ENCODE results near the gene TPD52L1.
A peak's percentile ranks its signal among the peaks of the same experiment; 100 is the strongest.
"Not testable (repeated sequence)": the region's sequence is repeated elsewhere in the genome, so short reads cannot be mapped to it uniquely, and the experiment has no call there.

TPD52L1 gene
- total RNA-seq: 0 to 0.76 (median 0.13) reads per million in 4 donors

- peak; percentile 19 to 61 (median 36) for DNase-seq
Observed at GRCh38 chr6:125153391-125154117, at the start of gene TPD52L1. Gene TPD52L1, plus strand, starts transcription at chr6:125153773. Its CDS starts 179 bp downstream, at chr6:125153952.

GRCh38 chr6:125104425-125104824 is 49.1 kb upstream of the TPD52L1 start:
- no peak for DNase-seq

- no peak for DNase-seq
Observed at GRCh38 chr6:125107048-125107447, 46.5 kb upstream of the TPD52L1 start.

GRCh38 chr6:125107896-125108295 is 45.7 kb upstream of the TPD52L1 start:
- DNase-seq: no peak

- no peak for DNase-seq
Observed at GRCh38 chr6:125110056-125110455, 43.5 kb upstream of the TPD52L1 start.

- DNase-seq: no peak
Observed at GRCh38 chr6:125111219-125111983, 42.2 kb upstream of the TPD52L1 start.

GRCh38 chr6:125112934-125113333 is 40.6 kb upstream of the TPD52L1 start:
- no peak for DNase-seq

GRCh38 chr6:125114248-125114858 is 39.2 kb upstream of the TPD52L1 start:
- DNase-seq: peak in 3 of 5 donors; percentile 5 to 18 (median 18)

GRCh38 chr6:125116170-125116569 is 37.4 kb upstream of the TPD52L1 start:
- DNase-seq: no peak

- DNase-seq: no peak
Observed at GRCh38 chr6:125116710-125117109, 36.9 kb upstream of the TPD52L1 start.

- DNase-seq: no peak
Observed at GRCh38 chr6:125117818-125118217, 35.8 kb upstream of the TPD52L1 start.

- DNase-seq: no peak
Observed at GRCh38 chr6:125120054-125120590, 33.5 kb upstream of the TPD52L1 start.

GRCh38 chr6:125121894-125122293 is 31.7 kb upstream of the TPD52L1 start:
- no peak for DNase-seq

GRCh38 chr6:125123051-125123450 is 30.5 kb upstream of the TPD52L1 start:
- DNase-seq: no peak

GRCh38 chr6:125123468-125124048 is 30.0 kb upstream of the TPD52L1 start:
- DNase-seq: no peak

GRCh38 chr6:125124049-125124669 is 29.4 kb upstream of the TPD52L1 start:
- no peak for DNase-seq

GRCh38 chr6:125125856-125126255 is 27.7 kb upstream of the TPD52L1 start:
- not testable (repeated sequence) for DNase-seq

- DNase-seq: no peak
Observed at GRCh38 chr6:125129354-125129753, 24.2 kb upstream of the TPD52L1 start.

GRCh38 chr6:125132058-125132457 is 21.5 kb upstream of the TPD52L1 start:
- DNase-seq: no peak

GRCh38 chr6:125136378-125136777 is 17.2 kb upstream of the TPD52L1 start:
- no peak for DNase-seq

- DNase-seq: no peak
Observed at GRCh38 chr6:125138083-125138482, 15.5 kb upstream of the TPD52L1 start.

- DNase-seq: no peak
Observed at GRCh38 chr6:125140808-125141207, 12.8 kb upstream of the TPD52L1 start.

Measured in T-helper 1 cell (primary cell).